CD14-positive monocyte (primary cell): Measurements from ENCODE around the gene PHF3. TPM values are rescaled to one million over a fixed set of nuclear protein-coding genes. Genes with fewer than 3 reads are reported as not detected.

Source experiments
- DNase-seq, 3 donors: peaks; one replicate each; pipeline ENCODE4 v3.0.0-alpha.2; 2011 to 2022
- H2AFZ ChIP-seq: 2 replicates; pipeline ENCODE4 v1.6.0; 2012; ENCODE audit warnings: mild to moderate bottlenecking, low read depth, low read length, inconsistent platforms; ENCODE audit not compliant: insufficient read depth, poor library complexity, severe bottlenecking
- H3K27ac ChIP-seq, 2 donors: 1 replicate in 1 of 2; 2 replicates in 1 of 2; pipeline ENCODE4 v1.5.1; 2012 to 2013; ENCODE audit warnings: low read length in 2 of 2, control low read depth in 1 of 2, inconsistent platforms in 1 of 2, low read depth in 1 of 2, mild to moderate bottlenecking in 1 of 2
- H3K27me3 ChIP-seq, 2 donors: one replicate each; pipeline versions ENCODE4 v1.6.0 to v1.6.1; 2011 to 2013; ENCODE audit warnings: low read length in 2 of 2; ENCODE audit not compliant: control insufficient read depth in 2 of 2, insufficient read depth in 2 of 2
- H3K36me3 ChIP-seq, 2 donors: replicated peaks in 1 of 2; 1 replicate in 1 of 2; 2 replicates in 1 of 2; pipeline versions ENCODE4 v1.5.1 to v1.6.1; 2012 to 2013; ENCODE audit warnings: low read length in 2 of 2, control low read depth in 1 of 2, inconsistent platforms in 1 of 2, mild to moderate bottlenecking in 1 of 2; ENCODE audit not compliant: insufficient read depth in 2 of 2, control insufficient read depth in 1 of 2
- H3K4me1 ChIP-seq, 2 donors: 1 replicate in 1 of 2; 2 replicates in 1 of 2; pipeline versions ENCODE4 v1.5.1 to v1.6.1; 2012 to 2013; ENCODE audit warnings: low read length in 2 of 2, control low read depth in 1 of 2, inconsistent platforms in 1 of 2, mild to moderate bottlenecking in 1 of 2, moderate library complexity in 1 of 2; ENCODE audit not compliant: insufficient read depth in 2 of 2, control insufficient read depth in 1 of 2
- H3K4me2 ChIP-seq: replicated peaks from 2 replicates; pipeline ENCODE3; 2012; ENCODE audit warnings: low read length, moderate library complexity, mild to moderate bottlenecking; ENCODE audit not compliant: poor library complexity, severe bottlenecking; ENCODE audit errors: extremely low read depth
- H3K4me3 ChIP-seq, 3 experiments: fragments of 200-600 bp in 1 of 3; sonication (generic) in 1 of 3; replicated peaks in 1 of 3; 1 replicate in 2 of 3; 2 replicates in 1 of 3; pipeline ENCODE4 v1.5.1; 2011 to 2013; ENCODE audit warnings: low read length in 3 of 3, mild to moderate bottlenecking in 3 of 3, control low read depth in 2 of 3, low read depth in 2 of 3, inconsistent platforms in 1 of 3, moderate library complexity in 1 of 3
- H3K79me2 ChIP-seq: 2 replicates; pipeline ENCODE4 v1.6.0; 2012; ENCODE audit warnings: mild to moderate bottlenecking, control low read depth, inconsistent platforms, low read length, moderate library complexity; ENCODE audit not compliant: insufficient read depth
- H3K9ac ChIP-seq: 2 replicates; pipeline ENCODE4 v1.6.0; 2017; ENCODE audit warnings: low read length, mild to moderate bottlenecking; ENCODE audit not compliant: insufficient read depth, poor library complexity, severe bottlenecking
- H3K9me3 ChIP-seq, 2 donors: replicated peaks in 1 of 2; 1 replicate in 1 of 2; 2 replicates in 1 of 2; pipeline versions ENCODE4 v1.5.1 to v1.6.1; 2012 to 2013; ENCODE audit warnings: low read length in 2 of 2, control low read depth in 1 of 2; ENCODE audit not compliant: control insufficient read depth in 1 of 2, insufficient read depth in 1 of 2
- H4K20me1 ChIP-seq: 2 replicates; pipeline ENCODE4 v1.6.0; 2012; ENCODE audit warnings: mild to moderate bottlenecking, low read length, control low read depth, moderate library complexity; ENCODE audit not compliant: insufficient read depth
- H3K27ac Mint-ChIP-seq, 7 donors: one replicate each; pipeline ENCODE4 v1.8.0; 2020; ENCODE audit warnings: mild to moderate bottlenecking in 7 of 7, mixed read lengths in 7 of 7, moderate library complexity in 6 of 7, inconsistent platforms in 2 of 7
- H3K27me3 Mint-ChIP-seq, 3 donors: one replicate each; pipeline ENCODE4 v1.8.0; 2021 to 2022; ENCODE audit warnings: low read depth in 3 of 3, mild to moderate bottlenecking in 3 of 3, mixed read lengths in 3 of 3, moderate library complexity in 3 of 3, inconsistent platforms in 1 of 3
- H3K36me3 Mint-ChIP-seq, 2 donors: one replicate each; pipeline ENCODE4 v1.8.0; 2020; ENCODE audit warnings: mixed read lengths in 2 of 2, inconsistent platforms in 1 of 2, mild to moderate bottlenecking in 1 of 2
- H3K4me1 Mint-ChIP-seq: one replicate; pipeline ENCODE4 v1.8.0; 2020; ENCODE audit warnings: mild to moderate bottlenecking, mixed read lengths
- H3K4me3 Mint-ChIP-seq, 2 donors: one replicate each; pipeline ENCODE4 v1.8.0; 2020; ENCODE audit warnings: mild to moderate bottlenecking in 2 of 2, mixed read lengths in 2 of 2, moderate library complexity in 1 of 2
- H3K9me3 Mint-ChIP-seq, 7 donors: one replicate each; pipeline ENCODE4 v1.8.0; 2020 to 2022; ENCODE audit warnings: mixed read lengths in 7 of 7, mild to moderate bottlenecking in 6 of 7, moderate library complexity in 6 of 7, inconsistent platforms in 2 of 7
- CTCF ChIP-seq: fragments of 200-600 bp; IDR thresholded peaks from one replicate; pipeline ENCODE4 v1.8.0; 2022; ENCODE audit warnings: antibody characterized with exemption, mild to moderate bottlenecking
- WGBS: methylation state at CpG from one replicate; pipeline ENCODE4 v1.1.5; 2013; ENCODE audit warnings: missing lambda C conversion rate; ENCODE audit not compliant: insufficient coverage; 5-methylcytosine and 5-hydroxymethylcytosine counted together
- intact Hi-C, 2 donors: fragments of 100-400 bp; cut with micrococcal nuclease; formaldehyde crosslinking; loops; one replicate each; pipeline versions ENCODE4 v1.15.0 to v1.15.1; 2023
- polyA plus RNA-seq, 3 donors: library from polyadenylated mRNA; depleted of rRNA in 1 of 3; unstranded in 2 of 3; stranded (reverse) in 1 of 3; fragments of 300-500 nt in 2 of 3; fragments of >200 nt in 1 of 3; fragmentation: Illumina TruSeq in 2 of 3; gene quantifications; 1 replicate in 2 of 3; 2 replicates in 1 of 3; pipeline ENCODE4 v1.2.3, GENCODE V29; 2012 to 2021

The PHF3 gene
- polyA plus RNA-seq, 3 donors = 5.4 to 13.8 (median 13.0) TPM

DNA sequence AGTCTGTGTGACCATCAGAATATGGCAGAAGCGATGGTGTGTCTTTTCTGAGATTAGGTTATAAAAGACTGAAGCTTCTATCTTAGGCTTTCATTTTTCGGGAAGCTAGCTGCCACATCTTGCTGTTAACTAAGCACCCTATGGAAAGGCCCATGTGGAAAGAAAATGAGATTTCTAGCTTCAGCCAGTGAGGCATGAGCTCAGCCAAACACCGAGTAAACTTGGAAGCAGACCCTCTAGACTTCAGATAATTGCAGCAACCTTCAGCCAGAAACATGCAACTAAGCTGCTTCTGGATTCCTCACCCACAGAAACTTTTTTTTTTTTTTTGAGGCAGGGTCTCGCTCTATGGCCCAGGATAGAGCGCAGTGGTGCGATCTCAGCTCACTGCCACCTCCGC, 42.7 kb upstream of the PHF3 start:
- H3K27ac ChIP-seq = no peak overlapping the region
- H3K79me2 ChIP-seq = no peaks in the 10 kb centered on the region
- H3K9ac ChIP-seq = no peak overlapping the region
- intact Hi-C loops = loop anchor here in 1 of 2 donors (10.0 kb wide), 1 partner anchor 92 kb away; no protein-coding TSS in a partner anchor
- 97% methylated on average over 5 of the region's 7 CpGs for WGBS
- H3K9me3 Mint-ChIP-seq = no peaks in the 10 kb centered on the region
- peaks cover 2 to 3% of the 10 kb centered on the region in 2 donors for H3K4me1 ChIP-seq
- DNase-seq = no peak
- no peak overlapping the region for H3K4me3 Mint-ChIP-seq
- H3K9me3 ChIP-seq = no peaks in the 10 kb centered on the region
- no peaks in the 10 kb centered on the region for H3K36me3 Mint-ChIP-seq
- peaks cover 2% of the 10 kb centered on the region for H3K4me1 Mint-ChIP-seq
- H3K27ac Mint-ChIP-seq = peak overlapping the region in 1 of 7 donors; percentile 50
- H3K4me2 ChIP-seq = no peak overlapping the region
- no peaks in the 10 kb centered on the region for H3K36me3 ChIP-seq
- H2AFZ ChIP-seq = no peak overlapping the region
- TF ChIP-seq CTCF = no peak
- peaks cover 0 to 1% of the 10 kb centered on the region in 2 donors for H3K27me3 ChIP-seq
- H3K27me3 Mint-ChIP-seq = peaks cover 0 to 5% (median 3%) of the 10 kb centered on the region in 3 donors
- no peaks in the 10 kb centered on the region for H4K20me1 ChIP-seq
- no peak overlapping the region for H3K4me3 ChIP-seq

DNA sequence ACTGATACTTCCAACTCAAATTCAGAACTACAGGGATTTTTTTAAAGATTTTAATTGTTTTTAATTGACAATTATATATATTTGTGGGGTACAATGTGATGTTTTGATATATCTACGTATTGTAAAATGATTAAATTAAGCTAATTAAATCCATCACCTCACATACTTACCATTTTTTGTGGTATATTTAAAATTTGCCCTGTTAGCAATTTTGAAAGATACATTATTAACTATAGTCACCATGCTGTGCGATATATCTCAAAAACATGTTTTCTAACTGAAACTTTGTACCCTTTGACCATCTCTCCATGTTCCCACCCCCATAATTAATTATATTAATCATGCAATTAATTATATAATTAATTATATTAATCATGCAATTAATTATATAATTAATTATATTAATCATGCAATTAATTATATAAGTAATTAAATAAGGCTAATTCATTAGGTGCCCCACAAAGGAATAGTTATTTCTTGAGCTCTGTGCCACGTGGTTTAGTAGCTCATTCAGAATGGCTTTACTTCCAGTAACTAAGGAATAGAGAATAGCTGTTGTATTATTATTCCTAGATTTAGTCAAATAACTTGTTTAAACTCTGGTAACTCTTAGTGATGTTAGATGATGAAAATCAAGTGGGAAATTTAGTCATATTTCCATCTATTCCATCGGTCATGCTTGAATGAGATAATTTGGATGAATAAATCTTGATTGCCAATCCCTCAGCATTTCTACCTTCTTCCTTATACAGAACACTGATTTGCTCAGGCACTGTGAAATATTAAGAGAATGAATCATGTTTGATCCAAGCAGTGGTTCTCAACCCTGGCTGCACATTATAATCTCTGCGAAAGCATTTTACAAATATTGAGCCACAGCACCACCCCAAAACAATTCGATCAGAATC, 38.2 kb upstream of the PHF3 start:
- Histone ChIP-seq H3K27ac (no peak overlapping the region), H3K4me2 (peak overlapping the region; percentile 79), H3K36me3 (no peaks in the 10 kb centered on the region), H4K20me1 (no peaks in the 10 kb centered on the region), H2AFZ (peak overlapping the region; percentile 88), H3K9me3 (no peaks in the 10 kb centered on the region), H3K79me2 (no peaks in the 10 kb centered on the region), H3K4me3 (peak overlapping the region in 1 of 3 experiments; percentile 77), H3K4me1 (peaks cover 9 to 13% of the 10 kb centered on the region in 2 donors), H3K27me3 (peaks cover 0 to 3% of the 10 kb centered on the region in 2 donors), H3K9ac (no peak overlapping the region)
- DNase-seq = no peak
- Mint-ChIP-seq H3K4me3 (peak overlapping the region; percentile 82 to 95), H3K36me3 (no peaks in the 10 kb centered on the region), H3K27me3 (peaks cover 0 to 6% (median 2%) of the 10 kb centered on the region in 3 donors), H3K27ac (no peak overlapping the region), H3K4me1 (peaks cover 16% of the 10 kb centered on the region), H3K9me3 (peaks cover 0 to 2% (median 0%) of the 10 kb centered on the region in 7 donors)
- intact Hi-C loops = loop anchor here in 1 of 2 donors (5.0 to 10.0 kb wide), 2 partner anchors 87 to 165 kb away; no protein-coding TSS in a partner anchor
- TF ChIP-seq CTCF = no peak
- WGBS = 83% methylated on average over 1 of the region's 6 CpGs
